Mesendoderm (in vitro differentiated cells): ENCODE measurements around the gene GHRH.

Experiments
- DNase-seq: peaks from one replicate; pipeline ENCODE4 v3.0.0; 2013
- H2AK5ac ChIP-seq: 2 replicates; pipeline ENCODE4 v1.6.1; 2013; ENCODE audit warnings: low read length, inconsistent platforms
- H2BK120ac ChIP-seq: 2 replicates; pipeline ENCODE4 v1.6.1; 2013; ENCODE audit warnings: low read depth, mild to moderate bottlenecking, low read length, moderate library complexity, mixed read lengths
- H2BK15ac ChIP-seq: replicated peaks from 2 replicates; pipeline ENCODE4 v1.6.1; 2013; ENCODE audit warnings: low read depth, mild to moderate bottlenecking, moderate library complexity
- H2BK5ac ChIP-seq: 2 replicates; pipeline ENCODE4 v1.6.1; 2013; ENCODE audit warnings: low read length, inconsistent platforms
- H3K18ac ChIP-seq: 2 replicates; pipeline ENCODE4 v1.6.1; 2013; ENCODE audit warnings: mild to moderate bottlenecking, low read length, mixed read lengths
- H3K23ac ChIP-seq: one replicate; pipeline ENCODE4 v1.6.1; 2013; ENCODE audit warnings: low read length
- H3K27ac ChIP-seq: 2 replicates; pipeline ENCODE4 v1.5.1; 2013; ENCODE audit warnings: low read depth, mild to moderate bottlenecking, inconsistent platforms, low read length, moderate library complexity
- H3K27me3 ChIP-seq: 2 replicates; pipeline ENCODE4 v1.6.1; 2013; ENCODE audit warnings: low read length, control low read depth, mild to moderate bottlenecking, inconsistent platforms; ENCODE audit not compliant: insufficient read depth, poor library complexity
- H3K36me3 ChIP-seq: 2 replicates; pipeline ENCODE4 v1.6.1; 2013; ENCODE audit warnings: low read length, inconsistent platforms; ENCODE audit not compliant: control insufficient read depth, insufficient read depth
- H3K4ac ChIP-seq: one replicate; pipeline ENCODE4 v1.6.1; 2013; ENCODE audit warnings: low read depth, mild to moderate bottlenecking, low read length, moderate library complexity
- H3K4me1 ChIP-seq: 2 replicates; pipeline ENCODE4 v1.6.1; 2013; ENCODE audit warnings: low read depth, low read length, inconsistent platforms; ENCODE audit not compliant: control insufficient read depth
- H3K4me2 ChIP-seq: 2 replicates; pipeline ENCODE4 v1.6.1; 2013; ENCODE audit warnings: low read length
- H3K4me3 ChIP-seq: 2 replicates; pipeline ENCODE4 v1.5.1; 2013; ENCODE audit warnings: mild to moderate bottlenecking, low read length
- H3K56ac ChIP-seq: one replicate; pipeline ENCODE4 v1.6.1; 2013; ENCODE audit warnings: low read length
- H3K79me1 ChIP-seq: 2 replicates; pipeline ENCODE4 v1.6.1; 2013; ENCODE audit warnings: low read length, inconsistent platforms
- H3K79me2 ChIP-seq: 2 replicates; pipeline ENCODE4 v1.6.1; 2013; ENCODE audit warnings: mild to moderate bottlenecking, low read length; ENCODE audit not compliant: control insufficient read depth, insufficient read depth
- H3K9ac ChIP-seq: 2 replicates; pipeline ENCODE4 v1.6.1; 2013; ENCODE audit warnings: low read length, inconsistent platforms
- H4K5ac ChIP-seq: one replicate; pipeline ENCODE4 v1.6.1; 2013; ENCODE audit warnings: low read length
- H4K8ac ChIP-seq: one replicate; pipeline ENCODE4 v1.6.1; 2013; ENCODE audit warnings: low read depth, mild to moderate bottlenecking, control low read depth, low read length, moderate library complexity
- WGBS: extraction: QIAGEN DNeasy Blood & Tissue Kit; methylation state at CpG from one replicate; pipeline ENCODE4 v1.1.7; 2013; ENCODE audit warnings: low lambda C conversion rate, missing lambda C conversion rate; ENCODE audit not compliant: insufficient coverage; ENCODE audit errors: extremely low coverage; 5-methylcytosine and 5-hydroxymethylcytosine counted together

The GHRH gene

GRCh38 chr20:37299718-37300528, 38.3 kb upstream of the GHRH start:
- Histone ChIP-seq H3K79me1 (peaks cover 17% of the 10 kb centered on the region), H2AK5ac (no peak overlapping the region), H3K4me1 (no peaks in the 10 kb centered on the region), H3K23ac (no peak overlapping the region), H3K27me3 (no peaks in the 10 kb centered on the region), H3K18ac (no peak overlapping the region), H3K79me2 (peaks cover 10% of the 10 kb centered on the region), H3K4me2 (no peak overlapping the region), H3K56ac (peak overlapping the region; percentile 8), H2BK120ac (no peak overlapping the region), H4K5ac (no peak overlapping the region), H2BK15ac (no peak overlapping the region), H2BK5ac (no peak overlapping the region), H3K27ac (no peak overlapping the region), H3K4me3 (no peak overlapping the region), H3K36me3 (peaks cover 8% of the 10 kb centered on the region), H4K8ac (no peak overlapping the region), H3K4ac (no peak overlapping the region), H3K9ac (no peak overlapping the region)
- no CpG with 5 or more reads among the region's 6 CpGs for WGBS
- no peak for DNase-seq

- H3K4ac ChIP-seq = no peak overlapping the region
- H3K18ac ChIP-seq = no peak overlapping the region
- no peak overlapping the region for H3K9ac ChIP-seq
- H3K36me3 ChIP-seq = peaks cover 6% of the 10 kb centered on the region
- H3K4me1 ChIP-seq = peaks cover 3% of the 10 kb centered on the region
- H4K8ac ChIP-seq = no peak overlapping the region
- no peak overlapping the region for H3K56ac ChIP-seq
- no peak overlapping the region for H2BK120ac ChIP-seq
- no peak overlapping the region for H3K4me3 ChIP-seq
- H3K27ac ChIP-seq = no peak overlapping the region
- WGBS = no CpG with 5 or more reads among the region's 6 CpGs
- no peak overlapping the region for H2AK5ac ChIP-seq
- no peak overlapping the region for H3K23ac ChIP-seq
- no peak overlapping the region for H2BK5ac ChIP-seq
- no peak overlapping the region for H3K4me2 ChIP-seq
- no peak overlapping the region for H4K5ac ChIP-seq
- no peaks in the 10 kb centered on the region for H3K27me3 ChIP-seq
- peaks cover 14% of the 10 kb centered on the region for H3K79me2 ChIP-seq
- H3K79me1 ChIP-seq = peaks cover 22% of the 10 kb centered on the region
- H2BK15ac ChIP-seq = no peak overlapping the region
- no peak for DNase-seq
Observed at GRCh38 chr20:37298190-37298939, 36.8 kb upstream of the GHRH start.

- Histone ChIP-seq H3K9ac (no peak overlapping the region), H3K56ac (no peak overlapping the region), H3K4me1 (peaks cover 3% of the 10 kb centered on the region), H3K23ac (no peak overlapping the region), H2BK15ac (no peak overlapping the region), H4K8ac (no peak overlapping the region), H3K18ac (no peak overlapping the region), H3K4me3 (no peak overlapping the region), H3K4ac (no peak overlapping the region), H2BK120ac (no peak overlapping the region), H2AK5ac (no peak overlapping the region), H3K79me1 (peaks cover 24% of the 10 kb centered on the region), H2BK5ac (no peak overlapping the region), H3K4me2 (no peak overlapping the region), H3K36me3 (peaks cover 5% of the 10 kb centered on the region), H3K27ac (no peak overlapping the region), H3K27me3 (no peaks in the 10 kb centered on the region), H3K79me2 (peaks cover 17% of the 10 kb centered on the region), H4K5ac (no peak overlapping the region)
- no CpG with 5 or more reads among the region's 13 CpGs for WGBS
- no peak for DNase-seq
Observed at GRCh38 chr20:37297066-37297736, 35.6 kb upstream of the GHRH start.

GRCh38 chr20:37296371-37296770, 34.8 kb upstream of the GHRH start:
- H3K4me3 ChIP-seq = no peak overlapping the region
- no peak overlapping the region for H3K18ac ChIP-seq

GRCh38 chr20:37295595-37295994, 34.0 kb upstream of the GHRH start:
- Histone ChIP-seq H4K5ac (no peak overlapping the region), H2BK5ac (no peak overlapping the region), H3K4me1 (peaks cover 3% of the 10 kb centered on the region), H3K18ac (no peak overlapping the region), H3K27me3 (no peaks in the 10 kb centered on the region), H3K4me3 (no peak overlapping the region), H3K36me3 (no peaks in the 10 kb centered on the region), H3K79me1 (peaks cover 26% of the 10 kb centered on the region), H2BK120ac (no peak overlapping the region), H4K8ac (no peak overlapping the region), H3K56ac (no peak overlapping the region), H2BK15ac (no peak overlapping the region), H3K9ac (no peak overlapping the region), H3K4ac (no peak overlapping the region), H3K4me2 (no peak overlapping the region), H2AK5ac (no peak overlapping the region), H3K79me2 (peaks cover 23% of the 10 kb centered on the region), H3K27ac (no peak overlapping the region), H3K23ac (no peak overlapping the region)
- peak; percentile 69 for DNase-seq
- WGBS = no CpG with 5 or more reads among the region's 7 CpGs

More at GRCh38 chr20:37296371-37296770, 34.8 kb upstream of the GHRH start:
- Histone ChIP-seq H3K4me1 (peaks cover 3% of the 10 kb centered on the region), H4K5ac (no peak overlapping the region), H3K4me2 (no peak overlapping the region), H3K79me2 (peaks cover 20% of the 10 kb centered on the region), H2BK15ac (no peak overlapping the region), H3K36me3 (no peaks in the 10 kb centered on the region), H4K8ac (no peak overlapping the region), H3K79me1 (peaks cover 24% of the 10 kb centered on the region), H3K23ac (no peak overlapping the region), H3K9ac (no peak overlapping the region), H2BK5ac (no peak overlapping the region), H3K27ac (no peak overlapping the region), H2AK5ac (no peak overlapping the region), H3K27me3 (no peaks in the 10 kb centered on the region), H2BK120ac (no peak overlapping the region), H3K4ac (no peak overlapping the region), H3K56ac (no peak overlapping the region)
- WGBS = no CpG with 5 or more reads among the region's 2 CpGs
- no peak for DNase-seq
